HCT116 (cell line): ENCODE measurements around the gene RAB27B. TPM values are rescaled to one million over a fixed set of nuclear protein-coding genes. Genes with fewer than 3 reads are reported as not detected.

Experiments used
- ATAC-seq: fragments of 200-7000 bp; cut with Tn5 transposase; 2 replicates; pipeline ENCODE4 v1.9.1; 2020; ENCODE audit warnings: mild to moderate bottlenecking, moderate library complexity
- BruUV-seq: library from RNA; stranded (reverse); fragments of 400-500 nt; replicated peaks from 2 replicates; lab custom pipeline; 2021; lab: Mats Ljungman, UMichigan
- CTCF ChIA-PET: fragments of 300-600 bp; sonication (Branson Sonifier 250); formaldehyde crosslinking; loops from one replicate; lab custom pipeline; 2021; ENCODE audit warnings: antibody characterized with exemption; lab: Charles Lee
- POLR2A ChIA-PET: fragments of 300-600, 350-600 bp; sonication (Branson Sonifier 250); formaldehyde crosslinking; loops from one replicate; lab custom pipeline; 2021; ENCODE audit warnings: antibody characterized with exemption; lab: Charles Lee
- RAD21 ChIA-PET, 2 experiments: fragments of 300-600 bp; sonication (Branson Sonifier 250); formaldehyde crosslinking; loops; one replicate each; lab custom pipeline; 2023; ENCODE audit warnings: low total read pairs in 2 of 2; ENCODE audit not compliant: uncharacterized antibody in 2 of 2, unreplicated experiment in 2 of 2, low non-redundant PET in 1 of 2; lab: Charles Lee
- DNase-seq: peaks from one replicate; pipeline ENCODE4 v3.0.0-alpha.2; 2010; ENCODE audit warnings: low read depth, low spot score
- H2AFZ ChIP-seq: fragments of 200-600 bp; shearing (Covaris generic), sonication (generic); 2 replicates; pipeline ENCODE4 v1.6.1; 2017; ENCODE audit warnings: low read depth, mixed run types, mixed read lengths, antibody characterized with exemption, low read length; ENCODE audit not compliant: poor library complexity, severe bottlenecking
- H3K27ac ChIP-seq: 2 replicates; pipeline ENCODE4 v1.5.1; 2012; ENCODE audit warnings: low read depth, low read length
- H3K27me3 ChIP-seq: fragments of 200-600 bp; sonication (generic); 2 replicates; pipeline ENCODE4 v1.6.1; 2016; ENCODE audit warnings: mixed run types, low read length, mixed read lengths; ENCODE audit not compliant: insufficient read depth
- H3K36me3 ChIP-seq, 2 experiments: fragments of 200-500 bp in 1 of 2; fragments of 200-600 bp in 1 of 2; sonication (Bioruptor generic) in 1 of 2; sonication (generic) in 1 of 2; 2 replicates each; pipeline versions ENCODE4 v1.5.1 to v1.6.1; 2014 to 2016; ENCODE audit warnings: low read length in 2 of 2, inconsistent platforms in 1 of 2, mixed read lengths in 1 of 2, mixed run types in 1 of 2; ENCODE audit not compliant: insufficient read depth in 2 of 2, control insufficient read depth in 1 of 2
- H3K4me1 ChIP-seq, 2 experiments: fragments of 200-600 bp in 1 of 2; sonication (generic) in 1 of 2; 2 replicates each; pipeline versions ENCODE4 v1.5.1 to v1.6.1; 2012 to 2017; ENCODE audit warnings: low read length in 2 of 2, inconsistent platforms in 1 of 2, mild to moderate bottlenecking in 1 of 2, mixed read lengths in 1 of 2, mixed run types in 1 of 2, moderate library complexity in 1 of 2; ENCODE audit not compliant: insufficient read depth in 2 of 2, control insufficient read depth in 1 of 2
- H3K4me2 ChIP-seq: fragments of 200-600 bp; sonication (generic); 2 replicates; pipeline ENCODE4 v1.6.1; 2017; ENCODE audit warnings: mixed run types, low read length, mixed read lengths
- H3K4me3 ChIP-seq, 2 experiments: fragments of 200-600 bp in 1 of 2; sonication (generic) in 1 of 2; replicated peaks in 1 of 2; 2 replicates each; pipeline ENCODE4 v1.5.1; 2011 to 2016; ENCODE audit warnings: low read length in 2 of 2, control low read depth in 1 of 2, low read depth in 1 of 2, mild to moderate bottlenecking in 1 of 2, mixed read lengths in 1 of 2, mixed run types in 1 of 2
- H3K79me2 ChIP-seq: fragments of 200-600 bp; sonication (generic); 2 replicates; pipeline ENCODE4 v1.6.1; 2017; ENCODE audit warnings: mild to moderate bottlenecking, mixed run types, low read length, moderate library complexity, mixed read lengths; ENCODE audit not compliant: insufficient read depth
- H3K9ac ChIP-seq: fragments of 200-600 bp; sonication (generic); 2 replicates; pipeline ENCODE4 v1.6.1; 2016; ENCODE audit warnings: low read length, mixed read lengths
- H3K9me2 ChIP-seq: fragments of 200-600 bp; sonication (generic), shearing (Covaris generic); 2 replicates; pipeline ENCODE4 v1.6.1; 2017; ENCODE audit warnings: mixed run types, mild to moderate bottlenecking, moderate library complexity; ENCODE audit not compliant: insufficient read depth
- H3K9me3 ChIP-seq, 2 experiments: fragments of 200-500 bp in 1 of 2; fragments of 200-600 bp in 1 of 2; sonication (Bioruptor generic) in 1 of 2; sonication (generic) in 1 of 2; 2 replicates each; pipeline ENCODE4 v1.6.1; 2014 to 2017; ENCODE audit warnings: low read length in 2 of 2, mixed read lengths in 2 of 2, inconsistent platforms in 1 of 2, low read depth in 1 of 2, mild to moderate bottlenecking in 1 of 2, mixed run types in 1 of 2, moderate library complexity in 1 of 2; ENCODE audit not compliant: control insufficient read depth in 1 of 2, insufficient read depth in 1 of 2
- H4K20me1 ChIP-seq: fragments of 200-600 bp; sonication (generic), shearing (Covaris generic); 2 replicates; pipeline ENCODE4 v1.6.1; 2017; ENCODE audit warnings: mixed run types, mild to moderate bottlenecking, moderate library complexity; ENCODE audit not compliant: insufficient read depth
- ATF3 ChIP-seq: IDR thresholded peaks from 2 replicates; pipeline ENCODE4 v1.6.1; 2012
- EGR1 ChIP-seq: IDR thresholded peaks from 2 replicates; pipeline ENCODE4 v1.6.1; 2012; ENCODE audit warnings: low read depth
- ELF1 ChIP-seq: IDR thresholded peaks from 2 replicates; pipeline ENCODE4 v1.6.1; 2012; ENCODE audit warnings: low read depth, borderline replicate concordance
- FOSL1 ChIP-seq: IDR thresholded peaks from 2 replicates; pipeline ENCODE4 v1.6.1; 2012; ENCODE audit warnings: low read depth
- JUND ChIP-seq: IDR thresholded peaks from 2 replicates; pipeline ENCODE4 v1.6.1; 2012
- MAX ChIP-seq: IDR thresholded peaks from 2 replicates; pipeline ENCODE4 v1.6.1; 2012
- POLR2AphosphoS5 ChIP-seq: IDR thresholded peaks from 2 replicates; pipeline ENCODE4 v1.6.1; 2011; ENCODE audit warnings: mild to moderate bottlenecking, low read depth, low read length, moderate library complexity
- SP1 ChIP-seq: IDR thresholded peaks from 2 replicates; pipeline ENCODE4 v1.6.1; 2012; ENCODE audit warnings: low read depth
- YY1 ChIP-seq: IDR thresholded peaks from 2 replicates; pipeline ENCODE4 v1.6.1; 2011; ENCODE audit warnings: low read length, low read depth, moderate library complexity, mild to moderate bottlenecking; ENCODE audit not compliant: insufficient replicate concordance; ENCODE audit errors: extremely low read depth
- ZBTB33 ChIP-seq: IDR thresholded peaks from 2 replicates; pipeline ENCODE4 v1.6.1; 2011; ENCODE audit warnings: mild to moderate bottlenecking, low read length, moderate library complexity; ENCODE audit not compliant: insufficient replicate concordance; ENCODE audit errors: extremely low read depth
- ZFX ChIP-seq: fragments of 450-650 bp; IDR thresholded peaks from 2 replicates; pipeline ENCODE4 v1.6.1; 2017
- ZNF274 ChIP-seq: fragments of 200-500 bp; sonication (Bioruptor generic); IDR thresholded peaks from 2 replicates; pipeline ENCODE4 v1.6.1; 2014; ENCODE audit warnings: mild to moderate bottlenecking, low read depth, low read length, inconsistent platforms
- intact Hi-C: fragments of 100-400 bp; cut with micrococcal nuclease; formaldehyde crosslinking; loops from 2 replicates; pipeline ENCODE4 v1.10.0; 2022
- total RNA-seq: library from RNA; stranded (reverse); gene quantifications from one replicate; pipeline ENCODE4 v1.2.1, GENCODE V29; 2021; ENCODE audit not compliant: unreplicated experiment

RAB27B gene
- total RNA-seq, 1 experiment from 2014 or later: 2.2 TPM

- TF ChIP-seq SP1 (no peak), ELF1 (no peak)
Observed at GRCh38 chr18:54801374-54801773, 26.9 kb upstream of the RAB27B start (continued).

- H3K27me3 ChIP-seq: no peaks in the 10 kb centered on the region
- no peak overlapping the region for H3K27ac ChIP-seq
- H3K9me2 ChIP-seq: no peaks in the 10 kb centered on the region
- H3K4me3 ChIP-seq: no peak overlapping the region
- H2AFZ ChIP-seq: no peak overlapping the region
- H3K4me2 ChIP-seq: no peak overlapping the region
- TF ChIP-seq SP1 (no peak), MAX (no peak), YY1 (no peak), EGR1 (no peak), ZBTB33 (no peak), ATF3 (no peak), ZNF274 (no peak), ZFX (no peak), JUND (no peak), FOSL1 (no peak), POLR2AphosphoS5 (no peak), ELF1 (no peak)
- H3K9ac ChIP-seq: no peak overlapping the region
- ChIA-PET RAD21 (no interaction called here), CTCF (no interaction called here), POLR2A (no interaction called here)
- BruUV-seq: no TSS peak
- H3K4me1 ChIP-seq: peaks cover 0 to 5% of the 10 kb centered on the region in 2 experiments; a peak in 1 of 4 replicates
- no peaks in the 10 kb centered on the region for H3K79me2 ChIP-seq
- no peaks in the 10 kb centered on the region for H3K36me3 ChIP-seq
- no peaks in the 10 kb centered on the region for H3K9me3 ChIP-seq
- intact Hi-C loops: no loop called here
- DNase-seq (no peak), ATAC-seq (no peak)
- no peaks in the 10 kb centered on the region for H4K20me1 ChIP-seq
Observed at GRCh38 chr18:54802178-54802577, 26.1 kb upstream of the RAB27B start.
